NCI-H82 treated with DMSO at 0.1 percent for 48 hours (cell line): ENCODE results near the gene SERTAD1.

Experiments used
- DNase-seq: peaks from one replicate; lab custom pipeline; 2025; ENCODE audit not compliant: unreplicated experiment; lab: John Stamatoyannopoulos, UW

The SERTAD1 gene

DNA sequence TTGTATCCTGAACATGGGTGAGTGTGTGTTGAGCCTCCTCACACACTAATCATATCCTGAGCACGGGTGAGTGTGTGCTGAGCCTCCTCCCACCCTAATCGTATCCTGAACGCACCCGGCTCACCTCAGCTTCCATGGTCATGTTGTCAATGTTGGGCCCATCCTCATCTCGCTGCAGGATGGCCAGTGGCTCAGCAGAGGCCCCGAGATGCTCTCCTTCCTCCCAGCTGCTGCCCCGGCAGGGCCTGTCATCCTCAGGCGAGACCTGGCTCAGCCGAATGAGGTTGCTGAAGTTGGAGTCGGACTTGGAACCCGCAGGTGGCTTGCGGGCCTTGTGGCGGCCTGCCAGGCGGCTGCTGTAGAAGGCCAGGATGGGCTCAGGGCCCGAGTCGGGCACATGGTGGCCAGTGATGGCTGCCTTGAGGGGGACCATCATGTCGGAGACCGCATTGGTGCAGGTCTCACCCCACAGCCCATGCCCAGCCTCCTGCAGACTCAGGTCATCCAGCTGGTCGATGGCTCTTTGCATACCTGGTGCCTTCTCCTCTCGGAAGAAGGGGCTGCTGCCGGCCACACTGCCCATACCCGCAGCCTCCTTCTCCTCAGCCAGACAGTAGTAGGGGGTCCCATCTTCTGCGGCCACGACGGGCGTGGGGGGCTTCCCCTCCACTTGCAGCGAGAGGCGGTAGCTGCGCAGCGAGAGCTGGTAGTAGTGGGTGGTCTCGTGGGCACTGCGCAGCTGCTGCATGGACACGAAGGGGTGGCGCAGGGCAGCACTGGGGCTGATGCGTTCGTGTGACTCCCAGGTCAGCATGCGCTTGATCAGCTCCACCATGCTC is 45.4 kb downstream of the SERTAD1 start:
- DNase-seq, result no peak

DNA sequence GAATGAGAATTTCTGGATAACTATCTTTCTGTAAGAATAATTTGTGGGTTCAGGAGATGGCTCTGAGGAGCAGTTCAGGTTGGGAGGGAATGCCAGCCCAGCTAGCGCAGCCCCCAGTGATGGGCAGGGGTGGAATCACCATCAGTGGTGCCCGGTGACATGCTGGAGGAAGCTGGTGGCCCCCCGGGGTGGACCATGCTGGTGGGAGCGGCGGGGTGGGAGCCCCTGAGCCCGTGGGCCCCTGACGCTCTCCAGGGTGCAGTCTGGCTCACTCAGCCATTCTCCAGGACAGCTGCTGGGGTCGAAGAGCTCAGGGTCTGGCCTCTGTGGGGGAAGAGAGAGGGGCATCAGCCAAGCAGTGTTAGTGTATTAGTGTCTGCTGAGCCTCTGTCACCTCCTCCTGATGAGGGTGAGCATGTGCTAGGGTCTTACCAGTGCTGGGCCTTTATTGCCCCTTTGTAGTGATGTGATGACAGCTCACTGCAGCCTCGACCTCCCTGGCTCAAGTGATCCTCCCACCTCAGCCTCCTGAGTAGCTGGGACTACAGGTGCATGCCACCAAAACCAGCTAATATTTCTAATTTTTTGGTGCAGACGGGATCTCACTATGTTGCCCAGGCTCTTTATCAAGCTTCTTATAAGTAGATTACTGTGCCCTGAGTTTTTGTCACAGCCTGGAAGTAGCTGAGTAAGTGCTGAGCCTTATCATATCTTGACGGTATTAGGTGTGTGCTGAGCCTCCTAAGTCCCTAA is 46.2 kb downstream of the SERTAD1 start:
- no peak for DNase-seq

DNA sequence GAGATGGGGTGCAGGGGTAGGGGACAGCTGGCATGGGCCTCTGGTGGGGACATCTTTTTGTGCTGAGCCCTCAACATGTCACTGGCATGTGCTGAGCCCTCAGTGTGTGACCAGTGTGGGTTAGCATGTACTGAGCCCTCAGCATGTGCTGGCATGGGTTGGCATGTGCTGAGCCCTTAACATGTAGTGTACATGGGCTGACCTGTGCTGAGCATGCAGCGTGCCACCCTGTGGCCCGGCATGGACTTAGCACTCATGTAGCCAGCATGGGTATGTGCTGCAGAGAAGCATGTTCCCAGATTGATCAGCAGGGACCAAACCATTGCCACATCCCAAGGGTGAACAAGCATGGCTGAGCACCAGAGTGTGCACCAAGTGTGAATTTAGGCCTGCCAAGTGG is 47.3 kb downstream of the SERTAD1 start:
- no peak for DNase-seq

DNA sequence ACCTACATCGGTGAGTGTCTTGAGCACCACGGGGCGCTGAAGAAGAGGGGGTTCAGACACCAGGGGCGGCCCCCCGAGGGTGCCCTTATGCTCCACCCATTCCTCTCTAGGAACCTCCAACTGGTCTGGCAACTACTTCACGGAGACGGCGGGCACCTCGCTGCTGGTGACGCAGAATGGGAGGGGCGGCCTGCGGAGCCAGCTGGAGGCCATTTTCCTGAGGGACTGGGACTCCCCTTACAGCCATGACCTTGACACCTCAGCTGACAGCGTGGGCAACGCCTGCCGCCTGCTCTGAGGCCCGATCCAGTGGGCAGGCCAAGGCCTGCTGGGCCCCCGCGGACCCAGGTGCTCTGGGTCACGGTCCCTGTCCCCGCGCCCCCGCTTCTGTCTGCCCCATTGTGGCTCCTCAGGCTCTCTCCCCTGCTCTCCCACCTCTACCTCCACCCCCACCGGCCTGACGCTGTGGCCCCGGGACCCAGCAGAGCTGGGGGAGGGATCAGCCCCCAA is 47.9 kb downstream of the SERTAD1 start:
- DNase-seq, result no peak

DNA sequence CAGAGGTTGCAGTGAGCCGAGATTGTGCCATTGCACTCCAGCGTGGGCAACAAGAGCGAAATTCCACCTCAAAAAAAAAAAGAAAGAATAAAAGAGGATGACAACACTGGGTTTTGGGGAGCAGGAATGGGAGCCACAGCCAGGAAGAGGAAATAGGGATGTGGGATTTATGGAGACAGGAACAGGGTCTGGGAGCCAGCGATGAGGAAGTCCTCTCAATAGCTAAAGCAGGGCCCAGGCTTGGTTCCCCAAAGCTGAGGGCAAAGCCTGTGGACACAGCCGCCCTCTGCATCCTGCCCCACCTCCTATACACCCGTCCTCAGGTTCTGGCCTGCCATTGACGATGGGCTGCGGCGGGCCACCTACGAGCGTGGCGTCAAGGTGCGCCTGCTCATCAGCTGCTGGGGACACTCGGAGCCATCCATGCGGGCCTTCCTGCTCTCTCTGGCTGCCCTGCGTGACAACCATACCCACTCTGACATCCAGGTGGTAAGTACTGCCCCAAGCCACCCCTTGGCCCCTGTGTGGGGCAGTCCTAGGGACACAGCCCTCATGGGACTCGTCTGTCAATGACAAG is 49.4 kb downstream of the SERTAD1 start:
- no peak for DNase-seq

DNA sequence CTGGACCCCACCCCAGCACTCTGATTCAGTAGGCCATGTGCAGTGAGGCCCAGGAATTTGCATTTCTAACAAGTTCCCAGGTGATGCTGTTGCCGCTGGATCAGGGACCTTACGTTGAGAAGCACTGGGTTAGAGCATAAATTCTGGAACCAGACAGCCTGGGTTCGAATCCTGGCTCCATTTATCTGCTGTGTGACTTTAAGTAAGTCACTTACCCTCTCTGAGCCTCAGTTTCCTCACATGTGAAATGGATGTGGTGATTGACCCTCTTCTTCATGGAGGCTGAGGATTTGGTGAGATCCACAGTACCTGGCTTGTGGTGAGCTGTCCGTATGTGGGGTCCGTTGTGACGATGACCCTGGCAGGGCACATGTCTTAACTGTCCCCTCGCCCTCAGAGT is 51.7 kb downstream of the SERTAD1 start:
- DNase-seq, result no peak

DNA sequence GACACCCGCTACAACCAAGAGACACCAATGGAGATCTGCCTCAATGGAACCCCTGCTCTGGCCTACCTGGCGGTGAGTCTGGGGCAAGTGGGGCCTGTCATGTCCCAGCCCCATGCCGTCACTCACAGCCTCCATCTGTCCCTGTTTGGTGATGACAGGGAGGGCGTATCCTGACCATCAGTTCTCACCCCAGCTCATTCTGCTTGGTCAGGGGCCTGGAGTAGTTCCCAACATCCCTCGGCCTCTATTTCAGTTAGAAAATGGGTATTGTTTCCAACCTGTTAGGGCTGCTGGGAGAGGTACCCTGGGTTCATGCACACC is 54.0 kb downstream of the SERTAD1 start:
- no peak for DNase-seq
